Cardiac fibroblast (primary cell): Measurements from ENCODE around the gene UNC13B.
A peak's percentile ranks its signal among the peaks of the same experiment; 100 is the strongest.

Source experiments
- DNase-seq, 2 donors: peaks; one replicate each; pipeline versions ENCODE4 v3.0.0 to v3.0.0-alpha.2; 2010; ENCODE audit warnings: low read depth in 2 of 2
- H3K4me3 ChIP-seq, 2 donors: replicated peaks in 1 of 2; 1 replicate in 1 of 2; 2 replicates in 1 of 2; pipeline ENCODE4 v1.5.1; 2011; ENCODE audit warnings: low read depth in 2 of 2, low read length in 2 of 2, mild to moderate bottlenecking in 2 of 2, moderate library complexity in 1 of 2
- CTCF ChIP-seq: IDR thresholded peaks from one replicate; pipeline ENCODE4 v1.5.1; 2011; ENCODE audit warnings: low read depth, mild to moderate bottlenecking, low read length, inconsistent platforms

The UNC13B gene

GRCh38 chr9:35342221-35342958 is 180.6 kb downstream of the UNC13B start:
- H3K4me3 ChIP-seq = peak overlapping the region in 1 of 2 donors; percentile 1

GRCh38 chr9:35348109-35348508 is 186.3 kb downstream of the UNC13B start:
- no peak for TF ChIP-seq CTCF
- H3K4me3 ChIP-seq = no peak overlapping the region
- DNase-seq = no peak

More at GRCh38 chr9:35342221-35342958, 180.6 kb downstream of the UNC13B start:
- DNase-seq = peak in 1 of 2 donors; percentile 43
- no peak for TF ChIP-seq CTCF

- DNase-seq = no peak
- no peak overlapping the region for H3K4me3 ChIP-seq
- no peak for TF ChIP-seq CTCF
Observed at GRCh38 chr9:35349287-35349990, 187.6 kb downstream of the UNC13B start.

GRCh38 chr9:35350212-35350611 is 188.4 kb downstream of the UNC13B start:
- no peak for TF ChIP-seq CTCF
- DNase-seq = no peak
- H3K4me3 ChIP-seq = no peak overlapping the region

GRCh38 chr9:35350827-35351549 is 189.2 kb downstream of the UNC13B start:
- DNase-seq = peak; percentile 76 to 85
- no peak for TF ChIP-seq CTCF
- no peak overlapping the region for H3K4me3 ChIP-seq

- no peak overlapping the region for H3K4me3 ChIP-seq
- DNase-seq = peak in 1 of 2 donors; percentile 27
- no peak for TF ChIP-seq CTCF
Observed at GRCh38 chr9:35353731-35354365, 192.0 kb downstream of the UNC13B start.
